GM21423 (cell line): ENCODE measurements around the gene PPP3CA.
"Not testable (repeated sequence)": the region's sequence is repeated elsewhere in the genome, so short reads cannot be mapped to it uniquely, and the experiment has no call there.

ENCODE experiments used
- ATAC-seq: cut with Tn5 transposase; IDR thresholded peaks from one replicate; pipeline ENCODE4 v1.9.1; 2021; ENCODE audit warnings: mild to moderate bottlenecking, moderate library complexity; ENCODE audit not compliant: unreplicated experiment

The PPP3CA gene

DNA sequence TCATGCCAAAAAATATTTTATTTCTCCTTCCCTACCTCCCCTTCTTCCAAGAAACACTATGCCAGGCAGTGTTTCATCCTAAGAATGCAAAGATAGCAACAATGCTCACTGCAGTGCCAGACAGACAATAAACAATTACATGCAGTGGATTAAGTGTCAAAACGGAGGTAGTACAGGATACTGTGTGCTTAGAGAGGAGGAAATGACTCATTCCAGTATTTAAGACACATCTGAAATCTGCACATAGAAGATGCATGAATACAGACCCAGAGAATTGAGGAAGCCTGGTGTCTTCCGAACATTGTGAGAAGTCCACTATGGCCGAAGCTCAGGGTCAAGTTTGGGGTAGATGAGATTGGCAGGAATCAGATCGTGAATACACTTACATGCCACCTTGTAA, 326.4 kb downstream of the PPP3CA start:
- peak; percentile 48 for ATAC-seq

DNA sequence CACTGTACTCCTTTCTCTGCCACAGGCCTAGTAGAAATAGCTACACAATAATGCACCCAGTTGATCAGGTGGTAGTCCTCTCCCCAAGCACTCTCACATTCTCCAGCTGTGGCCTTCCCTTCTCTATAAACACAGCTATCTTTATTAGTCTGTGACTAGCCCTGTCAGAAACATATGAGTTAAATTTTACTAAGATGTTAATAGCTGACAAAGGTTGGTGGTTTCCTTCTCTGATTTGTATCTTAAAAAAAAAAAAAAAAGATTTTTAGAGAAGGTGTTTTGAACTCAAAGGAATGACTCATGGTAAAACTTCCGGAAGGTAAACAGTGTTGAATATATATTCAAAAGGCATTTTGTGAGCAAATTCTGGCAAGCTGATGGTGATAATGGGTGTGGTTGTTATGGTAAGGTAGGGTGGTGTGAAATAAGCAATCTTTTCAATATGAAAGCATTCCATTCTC, 327.4 kb downstream of the PPP3CA start:
- ATAC-seq, result peak; percentile 66

DNA sequence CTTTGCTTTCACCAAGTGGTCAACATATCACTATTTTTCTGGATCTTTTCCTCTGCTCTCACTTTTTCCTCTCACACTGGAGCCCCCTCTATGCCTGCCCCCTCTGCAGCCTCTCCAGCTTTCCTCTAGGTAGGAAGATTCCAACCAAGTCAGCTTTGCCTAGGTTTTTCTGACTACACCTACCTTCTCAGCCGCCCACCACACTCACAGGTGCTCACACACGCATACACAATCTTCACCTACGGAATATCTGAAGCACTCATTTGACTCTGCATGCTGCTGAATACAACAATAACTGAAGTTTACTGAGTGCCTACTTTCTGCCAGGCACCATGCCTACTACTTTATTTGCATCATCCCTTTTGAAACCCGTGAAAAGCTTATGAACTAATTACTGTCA, 328.0 kb downstream of the PPP3CA start:
- no peak for ATAC-seq

DNA sequence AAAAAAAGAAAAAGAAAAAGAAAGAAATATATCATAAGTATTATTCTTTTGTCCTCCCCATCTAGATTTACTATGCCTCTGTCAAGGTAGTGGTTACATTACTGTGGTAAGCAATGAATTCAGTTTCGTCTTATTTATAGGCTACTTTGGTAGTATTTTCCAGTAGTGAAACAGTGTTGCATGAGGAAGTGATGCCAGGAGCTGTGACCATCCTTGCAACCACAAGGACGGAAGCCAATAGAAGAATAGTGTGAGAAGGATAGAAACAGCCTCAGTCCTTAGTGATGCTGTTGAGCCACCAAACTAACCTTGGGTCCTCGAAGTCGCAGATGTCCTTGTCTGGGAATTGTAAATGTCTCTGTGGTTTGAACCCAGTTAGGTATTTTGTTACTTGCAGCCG, 328.5 kb downstream of the PPP3CA start:
- ATAC-seq, result peak; percentile 61

DNA sequence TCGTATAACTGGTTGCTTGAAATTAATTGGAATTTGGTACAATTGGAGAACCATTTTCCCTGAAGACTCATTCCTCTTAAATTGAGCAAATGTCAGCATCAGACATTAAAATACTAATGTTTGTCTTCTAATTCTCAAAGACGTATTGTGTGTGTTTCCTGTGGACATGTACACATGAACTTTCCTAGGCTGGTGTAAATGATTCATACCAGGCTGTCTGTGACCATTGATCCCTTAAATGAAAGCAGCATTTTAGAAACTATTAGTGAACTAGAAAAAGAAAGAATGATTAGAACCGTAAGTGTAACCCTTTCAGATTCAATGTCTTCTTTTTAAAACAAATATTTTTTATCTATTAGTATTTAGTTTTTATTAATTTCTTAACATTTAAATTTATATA, 332.9 kb downstream of the PPP3CA start:
- peak; percentile 39 for ATAC-seq

DNA sequence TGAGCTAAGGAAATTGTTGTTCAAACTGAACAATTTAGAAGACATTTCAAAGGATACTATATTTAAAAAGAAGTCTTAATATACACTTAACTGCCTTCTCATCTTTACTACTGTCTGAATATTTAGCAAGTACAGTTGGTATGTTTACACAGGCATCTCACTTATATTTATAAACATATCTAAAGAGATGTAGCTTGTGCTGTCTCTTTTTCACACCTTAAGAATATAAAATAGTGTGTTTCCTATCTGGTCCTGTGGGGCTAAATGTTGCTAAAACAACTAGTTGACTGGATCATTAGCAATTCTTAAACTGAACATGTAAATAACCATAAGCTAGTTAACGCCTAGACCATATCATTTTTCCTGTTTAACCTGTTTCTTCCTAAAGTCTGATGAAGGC, 336.3 kb downstream of the PPP3CA start:
- ATAC-seq, result no peak

DNA sequence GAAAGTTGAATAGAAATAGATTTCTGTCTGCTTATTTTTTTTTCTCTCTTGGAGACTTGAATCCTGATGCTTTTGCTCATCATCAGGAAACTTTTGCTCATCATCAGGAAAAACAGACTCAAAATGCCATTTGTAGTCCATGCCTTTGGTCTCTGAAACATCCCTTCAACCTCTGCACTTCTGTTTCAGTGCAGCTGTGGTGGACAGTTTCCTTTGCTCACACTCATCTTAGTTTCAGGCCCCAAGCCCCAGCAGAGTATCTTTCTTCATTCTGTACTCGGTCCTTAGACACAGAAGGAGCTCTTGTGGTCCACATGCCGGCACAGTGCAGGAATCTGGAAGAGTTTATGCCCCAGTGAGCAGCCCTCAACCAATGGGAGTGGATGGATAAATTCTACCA, 337.9 kb downstream of the PPP3CA start:
- peak; percentile 60 for ATAC-seq

DNA sequence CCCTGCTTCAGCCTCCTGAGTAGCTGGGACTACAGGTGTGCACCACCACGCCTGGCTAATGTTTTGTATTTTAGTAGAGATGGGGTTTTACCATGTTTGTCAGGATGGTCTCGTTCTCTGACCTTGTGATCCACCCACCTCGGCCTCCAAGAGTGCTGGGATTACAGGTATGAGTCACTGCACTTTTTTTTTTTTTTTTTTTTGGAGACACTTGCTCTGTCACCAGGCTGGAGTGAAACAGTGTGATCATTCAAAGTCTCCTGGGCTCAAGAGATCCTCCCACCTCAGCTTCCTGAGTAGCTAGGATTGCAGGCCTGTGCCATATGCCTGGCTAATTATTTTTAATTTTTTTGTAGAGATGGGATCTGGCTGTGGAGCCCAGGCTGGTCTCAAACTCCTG, 338.8 kb downstream of the PPP3CA start:
- ATAC-seq, result no peak

DNA sequence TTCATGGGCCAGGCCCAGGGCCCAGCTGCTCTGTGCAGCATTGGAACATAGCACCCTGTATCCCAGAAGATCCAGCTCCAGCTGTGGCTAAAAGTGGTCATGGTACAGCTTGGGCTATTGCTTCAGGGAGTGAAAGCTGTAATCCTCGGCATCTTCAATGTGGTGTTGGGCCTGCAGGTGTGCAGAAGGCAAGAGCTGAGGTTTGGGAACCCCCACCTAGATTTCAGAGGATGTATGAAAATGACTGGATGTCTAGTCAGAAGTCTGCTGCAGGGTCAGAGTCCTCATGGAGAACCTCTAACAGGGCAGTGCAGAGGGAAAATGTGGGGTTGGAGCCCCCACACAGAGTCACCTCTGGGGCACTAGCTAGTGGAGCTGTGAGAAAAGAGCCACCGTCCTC, 341.7 kb downstream of the PPP3CA start:
- no peak for ATAC-seq

DNA sequence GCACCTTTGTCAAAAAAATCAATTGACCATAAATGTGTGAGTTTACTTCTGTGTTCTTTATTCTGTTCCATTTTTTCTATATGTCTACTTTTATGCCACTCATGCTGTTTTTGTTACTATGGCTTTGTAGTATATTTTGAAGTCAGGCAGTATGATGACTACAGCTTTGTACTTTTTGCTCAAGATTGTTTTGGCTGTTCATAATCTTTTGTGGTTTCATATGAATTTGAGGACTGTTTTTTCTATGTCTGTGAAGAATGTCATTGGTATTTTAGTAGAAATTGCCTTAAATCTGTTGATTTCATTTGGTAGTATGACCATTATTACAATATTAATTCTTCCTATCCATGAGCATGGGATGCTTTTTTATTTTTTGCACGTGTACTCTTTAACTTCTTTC, 346.8 kb downstream of the PPP3CA start:
- ATAC-seq, result no peak

DNA sequence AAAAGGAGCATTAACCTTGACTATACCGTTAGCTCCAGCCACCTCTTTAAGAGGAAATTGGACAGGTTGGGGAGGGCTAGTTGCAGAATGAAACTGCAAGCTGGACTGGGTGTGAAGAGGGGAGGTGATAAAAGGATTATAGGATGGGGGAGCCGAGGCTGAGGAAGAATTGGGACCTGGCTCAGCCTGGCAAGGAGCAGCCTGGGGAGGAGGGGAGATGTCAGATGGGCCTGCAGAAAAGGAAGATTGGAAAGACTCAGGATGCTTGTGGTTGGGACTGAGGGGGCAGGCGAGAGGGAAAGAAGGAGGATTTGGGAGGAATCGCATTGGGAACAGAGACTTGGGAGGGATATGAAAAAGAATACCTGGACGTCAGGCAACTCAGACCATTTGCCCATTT, 351.7 kb downstream of the PPP3CA start:
- ATAC-seq, result no peak

DNA sequence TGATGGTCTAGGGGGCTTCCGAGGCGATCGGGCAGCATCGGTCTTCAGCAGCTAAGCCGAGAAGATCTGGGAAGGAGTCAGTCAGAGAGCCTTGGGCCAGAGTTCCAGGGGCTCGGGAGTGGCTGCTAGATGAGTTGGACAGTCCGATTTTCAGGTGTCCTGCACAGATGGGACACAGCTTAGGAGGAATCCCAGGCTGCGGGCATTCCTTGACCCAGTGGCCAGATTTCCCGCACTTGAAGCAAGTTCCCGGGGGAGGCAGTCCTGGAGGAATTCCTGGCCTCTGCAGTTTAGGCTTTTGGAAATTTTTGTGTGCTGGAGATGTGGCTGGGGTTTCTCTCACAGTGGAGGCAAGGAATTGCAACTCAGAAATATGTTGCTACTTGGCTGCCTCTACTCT, 352.3 kb downstream of the PPP3CA start:
- not testable (repeated sequence) for ATAC-seq

DNA sequence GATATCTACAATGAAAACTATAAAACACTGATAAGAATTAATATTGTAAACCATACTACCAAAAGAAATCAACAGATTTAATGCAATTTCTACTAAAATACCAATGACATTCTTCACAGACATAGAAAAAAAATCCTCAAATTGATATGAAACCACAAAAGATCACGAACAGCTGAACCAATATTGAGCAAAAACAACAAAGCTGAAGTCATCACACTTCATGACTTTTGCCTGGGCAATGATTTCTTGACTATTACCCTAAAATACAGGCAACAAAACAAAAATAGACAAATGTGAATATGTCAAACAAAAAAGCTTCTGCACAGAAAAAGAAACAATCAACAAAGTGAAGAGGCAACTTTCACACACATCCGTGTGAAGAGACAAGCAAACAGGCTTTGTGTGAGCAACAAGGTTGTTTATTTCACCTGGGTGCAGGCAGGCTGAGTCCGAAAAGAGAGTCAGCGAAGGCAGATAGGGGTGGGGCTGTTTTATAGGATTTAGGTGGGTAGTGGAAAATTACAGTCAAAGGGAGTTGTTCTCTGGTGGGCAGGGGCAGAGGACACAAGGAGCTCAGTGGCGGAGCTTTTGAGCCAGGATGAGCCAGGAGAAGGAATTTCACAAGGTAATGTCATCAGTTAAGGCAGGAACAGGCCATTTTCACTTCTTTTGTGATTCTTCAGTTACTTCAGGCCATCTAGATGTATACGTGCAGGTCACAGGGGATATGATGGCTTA, 355.8 kb downstream of the PPP3CA start:
- not testable (repeated sequence) for ATAC-seq

DNA sequence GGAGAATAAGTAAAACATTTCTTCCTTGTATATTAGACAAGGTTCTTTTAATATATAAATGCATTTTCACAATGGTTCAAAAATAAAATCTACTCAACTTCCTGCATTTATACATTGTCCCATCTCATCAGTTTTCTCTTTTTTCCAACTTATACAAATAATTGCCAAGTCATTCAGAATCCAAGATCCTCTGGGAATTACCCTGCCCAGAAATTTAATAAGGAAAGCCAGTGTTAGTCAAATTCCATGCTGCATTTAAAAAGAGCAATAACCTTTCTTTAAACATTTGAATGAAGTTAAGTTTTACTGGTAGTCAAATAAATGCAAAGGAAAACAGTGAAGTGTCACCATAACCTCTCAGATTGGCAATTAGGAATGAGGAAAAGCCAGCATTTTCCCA, 357.9 kb downstream of the PPP3CA start:
- no peak for ATAC-seq

DNA sequence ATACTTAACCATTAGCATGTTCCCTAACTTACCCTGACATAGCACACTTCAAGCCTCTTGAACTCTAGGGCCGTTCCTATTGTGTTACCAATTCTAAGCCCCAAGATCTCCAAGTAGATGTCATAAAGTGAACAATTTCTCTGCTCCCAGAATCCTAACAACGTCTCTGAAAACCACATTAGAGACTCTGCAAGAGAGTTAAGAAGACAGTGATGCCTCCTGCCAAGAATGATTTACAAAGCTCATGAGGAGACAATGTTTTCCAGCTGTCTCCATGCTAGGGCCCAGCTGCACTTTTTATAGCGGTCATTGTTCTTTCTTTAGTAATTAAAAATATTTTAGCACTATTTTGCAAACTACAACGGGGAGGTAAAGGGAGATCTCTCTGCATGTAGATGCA, 358.4 kb downstream of the PPP3CA start:
- ATAC-seq, result no peak

DNA sequence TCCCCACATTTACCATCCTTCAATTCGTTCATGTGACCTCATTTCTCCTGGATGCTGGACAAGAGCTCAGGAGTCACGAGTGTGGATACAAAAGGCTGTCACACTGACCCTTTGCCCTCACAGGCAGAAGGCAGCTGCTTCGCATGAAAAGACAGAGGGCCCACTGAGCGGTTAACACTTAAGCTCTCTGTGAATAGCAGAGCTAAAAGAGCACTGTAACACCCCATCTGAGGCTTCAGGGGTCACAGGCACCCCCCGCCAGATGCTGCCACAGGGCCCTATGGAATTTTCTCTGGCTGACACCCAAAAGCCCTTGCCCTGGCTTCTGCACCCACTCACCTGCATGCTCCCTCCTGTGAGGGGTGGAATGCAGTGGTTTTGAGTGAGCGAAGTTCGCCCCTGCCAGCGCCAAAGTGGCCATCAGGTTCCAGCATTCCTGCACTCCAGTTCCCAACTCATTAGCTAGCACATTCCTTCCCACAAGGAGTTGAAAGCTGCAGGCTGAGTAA, 360.9 kb downstream of the PPP3CA start:
- ATAC-seq, result no peak

DNA sequence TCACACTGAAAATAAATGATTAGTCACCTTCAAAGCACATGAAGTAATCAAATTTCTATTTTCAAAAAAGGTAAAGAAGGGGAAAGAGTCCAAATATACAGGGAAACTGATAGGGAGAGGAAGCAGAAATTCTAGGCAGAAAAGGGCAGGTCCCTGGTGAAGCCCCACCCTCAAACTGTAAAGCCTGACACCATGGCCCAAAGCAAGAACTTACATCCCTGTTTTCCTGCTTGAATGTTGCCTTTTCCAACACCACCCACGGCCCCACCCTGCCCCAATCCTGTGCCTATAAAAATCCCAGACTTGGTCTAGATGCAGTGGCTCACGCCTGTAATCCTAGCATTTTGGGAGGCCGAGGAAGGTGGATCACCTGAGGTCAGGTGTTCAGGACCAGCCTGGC, 361.8 kb downstream of the PPP3CA start:
- no peak for ATAC-seq

DNA sequence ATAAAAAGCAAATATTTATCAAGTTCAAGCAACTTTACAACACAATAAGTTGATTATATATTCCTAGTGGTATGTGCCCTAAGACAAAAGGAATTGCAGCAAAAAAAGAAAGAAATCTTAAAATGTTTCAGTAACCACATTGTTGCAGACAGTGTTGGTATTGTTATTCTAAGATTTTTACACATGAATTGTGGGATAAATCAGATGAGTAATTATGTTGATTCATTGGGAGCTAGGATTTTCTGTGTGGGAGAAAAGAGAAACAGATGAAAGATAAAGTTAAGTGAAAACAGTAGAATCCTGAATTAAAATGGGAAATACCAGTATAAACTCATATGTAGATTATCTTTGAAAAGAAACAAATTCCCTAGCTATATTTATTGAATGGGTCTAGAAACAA, 362.4 kb downstream of the PPP3CA start:
- no peak for ATAC-seq

DNA sequence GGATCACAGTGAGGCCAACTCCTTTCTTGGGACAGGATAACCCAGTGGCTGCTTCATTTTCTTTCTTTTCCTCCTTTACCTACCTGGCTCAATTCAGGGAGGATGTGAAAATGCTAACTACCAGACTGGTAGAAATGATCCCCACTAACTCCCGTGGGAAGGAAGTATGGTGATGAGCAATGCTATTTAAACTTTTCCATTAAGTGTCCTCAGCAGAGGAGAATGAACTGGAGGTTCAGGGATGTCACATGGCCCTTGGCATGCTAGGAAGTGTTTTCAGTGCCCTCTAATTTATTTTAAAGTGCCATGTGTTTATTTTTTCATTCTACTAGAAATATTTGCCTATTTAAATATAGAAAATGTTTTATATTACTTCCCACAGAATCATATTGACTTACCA, 363.9 kb downstream of the PPP3CA start:
- ATAC-seq, result no peak

DNA sequence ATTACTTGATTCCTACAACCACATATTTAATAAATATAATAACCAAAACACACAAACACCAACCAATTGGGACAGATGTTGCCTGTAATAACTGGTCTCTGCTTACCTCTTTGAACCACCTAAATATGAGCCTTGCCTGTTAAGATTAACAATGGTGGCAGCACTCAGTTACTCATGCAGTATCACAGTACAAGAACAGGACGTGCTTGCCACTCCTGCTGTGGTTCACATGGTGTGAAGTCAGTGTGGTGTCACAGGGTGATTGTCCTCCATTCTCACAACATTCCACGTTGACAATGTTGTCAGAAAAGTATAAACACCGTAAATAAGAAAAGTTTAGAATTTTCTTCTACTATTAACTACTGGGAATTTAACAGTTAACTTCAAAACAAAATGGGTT, 365.0 kb downstream of the PPP3CA start:
- no peak for ATAC-seq

DNA sequence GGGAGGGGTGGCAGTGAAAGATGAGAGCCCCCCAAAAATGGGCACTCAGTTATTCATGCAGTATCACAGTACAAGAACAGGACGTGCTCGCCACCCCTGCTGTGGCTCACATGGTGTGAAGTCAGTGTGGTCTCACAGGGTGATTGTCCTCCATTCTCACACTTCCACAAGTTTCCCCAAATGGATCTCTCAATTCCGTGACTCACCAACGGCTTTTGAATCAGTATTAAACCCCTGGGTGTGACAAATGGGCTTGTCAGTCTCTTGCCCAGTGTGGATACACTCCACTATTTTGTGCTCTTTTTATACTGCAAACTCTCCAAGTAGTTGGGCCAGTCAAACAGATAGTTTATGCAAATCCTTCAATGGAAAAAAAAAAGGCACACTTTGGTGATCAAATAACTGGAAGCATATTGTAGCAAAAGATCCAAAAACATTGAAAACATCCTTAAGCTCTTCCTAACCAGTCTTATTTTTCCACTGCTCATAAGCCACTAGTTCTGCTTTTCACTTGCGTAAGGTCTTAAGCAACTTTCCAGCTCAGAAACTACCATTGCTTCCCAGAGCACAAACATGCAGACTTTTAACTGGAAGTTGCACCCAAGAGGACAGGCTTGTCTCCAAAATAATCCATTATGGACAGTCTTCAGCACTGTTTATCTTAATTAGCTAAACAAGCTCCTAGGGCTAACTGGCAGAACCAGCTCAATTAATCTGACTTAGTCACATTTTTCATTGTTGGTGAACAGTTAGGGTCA, 365.7 kb downstream of the PPP3CA start:
- ATAC-seq, result no peak

DNA sequence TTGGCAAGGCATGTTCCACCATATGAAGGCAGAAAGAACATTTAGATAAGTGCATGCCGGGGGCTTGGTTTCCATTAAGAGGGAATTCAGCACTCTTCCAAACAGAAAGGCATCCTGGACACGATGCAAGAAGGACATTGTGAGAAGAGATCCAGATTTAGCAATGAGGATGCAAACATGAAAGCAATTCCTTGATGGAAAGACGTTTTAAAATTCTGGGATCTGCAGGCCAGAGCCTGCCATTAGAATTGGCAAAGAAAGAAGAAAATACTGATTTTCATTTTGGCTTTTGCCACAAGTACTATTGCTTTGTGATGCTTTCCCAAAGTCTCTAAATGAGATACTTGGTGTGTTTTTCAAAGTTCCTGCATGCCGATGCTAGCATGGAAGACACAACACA, 367.6 kb downstream of the PPP3CA start:
- ATAC-seq, result no peak
